Fibroblast of skin of back (primary cell): Measurements from ENCODE around the gene CCDC28B. TPM values are rescaled to one million over a fixed set of nuclear protein-coding genes. Genes with fewer than 3 reads are reported as not detected.
A peak's percentile ranks its signal among the peaks of the same experiment; 100 is the strongest.
"Not testable (repeated sequence)": the region's sequence is repeated elsewhere in the genome, so short reads cannot be mapped to it uniquely, and the experiment has no call there.

Source experiments
- DNase-seq: peaks from one replicate; pipeline ENCODE4 v3.0.0-alpha.2; 2013
- polyA plus RNA-seq, 2 experiments: library from polyadenylated mRNA; unstranded; fragments of 120-200 nt; gene quantifications; one replicate each; pipeline ENCODE4 v1.2.1, GENCODE V29; 2013; ENCODE audit not compliant: insufficient read length in 2 of 2

CCDC28B gene
- polyA plus RNA-seq (2013, experiment 1 of 2; ENCODE audit: insufficient read length): 18.1 TPM
- 18.8 TPM for polyA plus RNA-seq (2013, experiment 2 of 2; ENCODE audit: insufficient read length)

DNA sequence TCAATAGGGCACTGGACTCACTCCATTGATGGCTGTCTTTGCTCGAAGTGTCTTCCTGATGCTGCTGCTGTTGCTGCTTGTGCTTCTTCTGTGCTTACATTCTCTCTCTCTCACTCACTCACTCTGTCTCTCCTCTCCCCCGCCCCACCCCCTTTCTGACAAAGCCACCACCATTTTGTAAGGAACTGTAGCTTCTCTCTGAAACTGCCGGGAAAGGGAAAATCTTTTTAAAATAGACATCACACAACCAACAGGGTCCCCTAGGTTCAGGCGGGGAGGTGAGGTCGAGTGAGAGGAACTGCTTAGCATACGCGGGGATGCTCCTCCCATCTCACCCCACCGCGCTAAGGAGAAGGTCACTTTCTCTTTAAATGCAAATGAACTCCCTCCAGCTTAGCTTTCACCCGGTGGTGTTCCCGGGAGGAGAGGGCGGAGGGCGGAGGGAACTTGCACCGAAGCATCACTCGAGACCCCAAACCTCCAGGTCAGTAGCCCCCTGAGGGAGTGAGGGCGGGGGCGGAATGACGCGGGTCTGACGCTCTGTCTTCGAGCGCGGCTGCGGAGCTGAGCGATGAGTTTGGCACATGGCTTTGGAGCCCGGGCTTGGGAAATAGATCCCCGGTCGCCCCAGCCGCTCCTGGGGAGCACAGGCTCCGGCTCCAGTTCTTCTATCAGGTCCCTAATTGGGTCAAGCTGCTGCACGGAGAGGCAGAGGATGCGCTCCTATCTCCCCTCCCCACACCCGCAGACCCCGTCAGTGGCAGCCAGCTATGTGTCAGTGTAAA lies at the start of gene CCDC28B:
Gene CCDC28B, plus strand, starts transcription at position 370 of the 785 bp plus-strand sequence. CDS start 1,341 bp downstream, outside the sequence.
- peak; percentile 75 for DNase-seq

DNA sequence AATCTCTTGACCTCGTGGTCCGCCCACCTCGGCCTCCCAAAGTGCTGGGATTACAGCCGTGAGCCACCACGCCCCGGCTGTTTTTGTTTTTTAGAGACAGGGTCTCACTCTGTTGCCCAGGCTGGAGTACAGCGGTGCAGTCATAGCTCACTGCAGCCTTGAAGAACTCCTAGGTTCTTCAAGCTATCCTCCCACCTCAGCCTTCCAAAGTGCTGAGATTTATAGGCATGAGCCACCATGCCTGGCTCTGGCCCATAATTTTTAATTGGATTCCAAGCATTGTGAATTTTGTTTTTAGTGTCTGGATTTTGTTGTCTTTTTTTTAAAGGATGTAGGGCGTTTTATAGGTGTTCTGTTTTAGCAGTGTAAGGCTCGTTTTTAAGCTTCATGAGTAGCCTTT lies 49.5 kb upstream of the CCDC28B start:
- DNase-seq: peak; percentile 9

DNA sequence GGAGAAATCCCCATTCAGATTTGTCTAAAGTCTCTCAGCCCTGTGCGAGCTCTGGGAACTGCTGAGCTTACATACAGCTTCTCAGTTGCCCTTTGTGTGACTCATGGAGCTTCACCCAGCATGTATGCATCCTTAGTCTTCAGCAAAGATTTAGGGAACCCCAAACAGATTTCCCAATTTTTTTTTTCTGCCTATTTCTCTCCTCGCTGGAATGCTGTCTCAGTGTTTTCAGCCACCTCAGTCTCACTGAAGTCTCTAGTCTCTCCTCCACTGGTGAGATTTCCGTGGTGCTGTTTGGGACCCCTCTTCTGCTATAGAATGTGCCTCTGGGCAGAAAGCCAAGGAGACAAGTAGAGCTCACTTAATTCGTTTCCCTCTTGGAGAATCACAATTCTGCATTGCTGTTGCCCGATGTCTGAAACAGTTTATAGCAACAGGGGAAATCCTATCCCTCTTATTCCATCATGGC lies 49.0 kb upstream of the CCDC28B start:
- DNase-seq: peak; percentile 78

DNA sequence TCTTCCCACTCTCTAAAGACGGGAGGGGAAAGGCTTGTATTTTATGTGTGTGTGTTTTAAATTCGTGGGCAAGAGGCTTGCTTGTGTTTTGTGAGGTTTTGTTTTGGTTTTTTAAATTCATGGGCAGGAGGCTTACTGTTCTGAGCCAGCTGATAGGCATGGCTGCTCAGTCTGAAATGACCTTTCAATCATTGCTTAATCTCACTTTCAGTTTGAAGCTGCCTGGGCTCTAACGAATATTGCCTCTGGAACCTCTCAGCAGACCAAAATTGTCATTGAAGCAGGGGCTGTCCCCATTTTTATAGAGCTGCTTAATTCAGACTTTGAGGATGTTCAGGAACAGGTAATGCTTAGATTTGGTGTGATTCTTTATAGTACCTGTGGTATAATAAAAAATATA lies 41.2 kb upstream of the CCDC28B start:
- DNase-seq: no peak

DNA sequence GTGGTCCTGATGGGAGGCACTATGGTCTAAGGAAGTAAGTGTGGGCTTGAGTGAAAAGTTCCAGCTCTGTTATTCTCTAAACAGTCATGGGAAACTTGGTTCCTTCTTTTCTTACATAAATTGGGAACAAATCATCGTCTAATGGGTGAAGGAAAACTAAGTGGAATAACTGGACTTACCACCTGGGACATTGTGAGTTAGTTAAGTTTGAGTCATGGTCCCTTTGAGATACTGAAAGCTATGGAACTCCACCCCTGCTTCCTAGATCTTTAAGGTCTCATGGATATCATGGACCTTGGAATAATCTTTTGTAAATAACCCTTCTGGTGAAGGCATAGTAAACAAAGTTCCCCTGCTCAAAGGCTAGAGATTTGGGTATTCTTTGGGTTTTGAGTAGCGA lies 37.0 kb upstream of the CCDC28B start:
- no peak for DNase-seq

DNA sequence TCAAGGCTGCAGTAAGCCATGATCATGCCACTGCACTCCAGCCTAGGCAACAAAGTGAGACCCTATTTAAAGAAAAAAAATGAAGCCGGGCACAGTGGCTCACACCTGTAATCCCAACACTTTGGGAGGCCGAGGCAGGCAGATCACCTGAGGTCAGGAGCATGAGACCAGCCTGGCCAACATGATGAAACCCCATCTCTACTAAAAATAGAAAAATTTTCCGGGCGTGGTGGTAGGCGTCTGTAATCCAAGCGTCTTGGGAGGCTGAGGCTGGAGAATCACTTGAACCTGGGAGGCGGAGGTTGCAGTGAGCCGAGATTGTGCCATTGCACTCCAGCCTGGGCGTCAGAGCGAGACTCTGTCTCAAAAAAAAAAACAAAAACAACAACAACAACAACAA lies 34.8 kb upstream of the CCDC28B start:
- not testable (repeated sequence) for DNase-seq

DNA sequence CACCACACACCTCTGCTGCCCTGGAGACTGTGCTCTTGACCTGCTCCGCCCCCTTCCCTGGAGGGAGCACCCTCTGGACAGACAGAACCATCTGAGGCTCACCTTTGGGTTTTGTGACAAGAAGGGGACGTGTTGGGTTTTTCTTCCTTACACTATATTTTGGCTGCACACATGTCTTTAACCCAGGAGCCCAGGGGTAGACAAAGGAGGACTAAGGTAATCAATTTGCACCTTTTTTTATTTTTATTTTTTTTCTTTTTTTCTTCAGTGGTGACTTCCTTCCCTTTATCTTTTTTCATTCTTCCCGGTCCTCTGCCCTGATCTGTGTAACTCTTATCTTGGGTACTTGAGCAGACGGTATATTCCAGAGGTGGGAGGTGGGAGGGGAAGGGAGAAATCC lies 29.4 kb upstream of the CCDC28B start:
- no peak for DNase-seq

DNA sequence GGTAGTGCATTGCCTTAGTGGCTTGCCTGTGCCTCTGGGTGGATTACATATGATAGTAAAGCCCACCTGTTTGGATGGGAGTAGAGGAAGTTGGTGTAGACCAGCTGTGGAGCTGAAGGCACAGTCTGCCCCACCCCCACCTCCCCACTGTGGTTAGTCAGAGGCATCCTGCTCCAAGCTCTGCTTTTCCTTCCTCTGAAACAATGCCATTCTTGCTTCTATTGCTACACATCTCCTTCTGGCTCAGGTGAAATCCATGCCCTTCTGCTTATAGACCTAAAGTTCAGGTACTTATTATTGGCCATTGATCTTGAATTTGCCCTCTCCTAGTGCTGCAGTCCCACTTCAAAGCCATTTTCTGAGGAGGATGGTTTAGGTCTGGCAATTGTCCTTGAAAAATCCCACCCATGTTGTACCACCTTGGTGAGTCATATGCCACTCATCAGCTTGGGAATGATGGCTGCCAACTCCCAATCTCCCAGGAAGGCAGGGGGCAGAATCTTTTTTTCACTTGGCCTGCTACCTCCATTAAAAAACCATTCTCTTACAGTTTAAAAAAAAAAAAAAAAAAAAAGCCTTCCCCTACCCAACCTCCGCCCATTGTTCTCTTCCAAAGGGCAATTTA lies 27.7 kb upstream of the CCDC28B start:
- no peak for DNase-seq

DNA sequence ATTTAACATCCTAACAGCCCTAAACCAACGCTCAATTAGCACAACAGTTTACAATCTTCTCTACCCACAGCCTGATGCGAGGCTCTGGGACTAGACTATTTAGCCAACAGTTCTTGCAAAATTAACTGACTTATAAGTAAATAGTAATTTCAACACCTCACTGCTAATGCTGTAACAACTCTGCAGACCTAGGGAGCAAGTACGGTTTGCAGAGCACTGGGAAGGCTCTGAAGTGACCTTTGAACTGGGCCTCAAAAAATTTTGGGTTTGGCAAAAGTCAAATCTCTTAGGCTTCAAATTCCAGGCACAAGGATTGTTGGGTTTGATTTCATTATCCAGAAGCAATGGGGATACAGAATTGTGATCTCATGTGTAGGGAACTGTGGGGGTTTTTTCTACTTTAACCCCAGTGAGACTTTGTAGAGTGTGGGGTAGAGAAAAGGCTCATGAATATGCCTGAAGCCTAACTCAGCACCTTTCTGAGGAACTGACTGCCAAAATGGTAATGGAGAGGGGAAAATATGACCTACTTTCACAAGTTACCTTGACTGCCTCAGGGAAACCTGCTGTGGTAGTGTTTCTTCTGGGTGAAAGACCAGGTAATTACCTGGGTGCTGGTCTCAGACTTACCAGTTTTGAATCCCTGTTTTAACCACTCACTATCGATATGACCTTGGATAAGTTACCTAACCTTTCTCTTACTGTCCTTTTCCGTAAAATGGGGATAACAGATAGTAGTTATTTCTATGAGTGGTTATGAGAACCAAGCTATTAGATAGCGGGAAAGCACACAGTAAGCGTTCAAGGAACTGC lies 21.8 kb upstream of the CCDC28B start:
- no peak for DNase-seq

DNA sequence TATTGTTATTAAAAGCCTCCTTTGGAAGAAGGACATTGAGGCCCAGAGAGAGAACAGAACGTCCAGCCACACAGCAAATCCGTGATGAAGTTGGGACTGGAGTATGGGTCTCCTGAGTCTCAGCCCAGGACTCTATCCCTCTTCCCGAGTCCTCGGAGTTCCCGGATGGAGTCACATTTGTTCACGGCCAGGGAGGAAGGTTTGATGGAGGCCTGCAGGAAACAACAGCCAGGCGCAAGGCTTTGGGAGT lies 21.3 kb upstream of the CCDC28B start:
- DNase-seq: no peak

DNA sequence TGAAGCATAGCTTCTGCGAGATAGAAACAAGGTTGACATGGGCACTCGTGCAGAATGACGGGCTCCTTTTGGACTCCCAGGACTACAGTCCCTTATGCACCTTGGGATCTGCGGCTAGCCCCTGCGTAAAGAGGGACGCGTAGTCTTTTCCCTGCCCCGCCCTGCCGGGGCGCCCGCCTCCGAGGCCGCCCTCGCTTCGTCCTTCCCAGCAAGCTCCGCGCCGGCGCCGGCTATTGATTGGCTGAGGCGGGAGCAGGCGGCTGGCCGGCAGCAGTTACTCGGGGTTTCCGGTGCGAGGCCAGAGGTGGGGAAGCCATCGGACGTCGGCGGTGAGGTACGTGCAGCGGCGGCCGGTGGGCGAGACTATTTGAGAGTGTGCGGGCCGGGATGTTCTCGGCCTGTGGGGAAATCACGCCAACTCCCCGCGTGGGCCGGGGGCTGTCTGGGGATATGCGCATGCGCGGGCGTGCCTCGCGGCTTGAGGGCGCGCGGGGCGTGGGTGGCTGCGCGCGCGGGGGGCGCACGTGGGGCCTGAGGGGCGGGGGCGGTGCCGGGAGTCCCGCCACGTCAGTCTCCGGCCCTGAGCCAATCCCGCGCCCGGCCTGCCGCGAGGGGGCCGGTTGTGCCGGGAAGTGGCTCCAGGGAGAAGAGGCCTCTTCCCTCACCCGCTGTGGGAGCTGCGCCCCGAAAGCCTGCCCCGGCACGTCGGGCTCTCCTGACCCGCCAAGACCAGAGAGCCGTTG lies 20.8 kb upstream of the CCDC28B start, which contains the start of gene TXLNA:
Gene TXLNA, plus strand, starts transcription at position 233 of the 743 bp plus-strand sequence. CDS start 671 bp downstream, outside the sequence.
- DNase-seq: peak; percentile 91

DNA sequence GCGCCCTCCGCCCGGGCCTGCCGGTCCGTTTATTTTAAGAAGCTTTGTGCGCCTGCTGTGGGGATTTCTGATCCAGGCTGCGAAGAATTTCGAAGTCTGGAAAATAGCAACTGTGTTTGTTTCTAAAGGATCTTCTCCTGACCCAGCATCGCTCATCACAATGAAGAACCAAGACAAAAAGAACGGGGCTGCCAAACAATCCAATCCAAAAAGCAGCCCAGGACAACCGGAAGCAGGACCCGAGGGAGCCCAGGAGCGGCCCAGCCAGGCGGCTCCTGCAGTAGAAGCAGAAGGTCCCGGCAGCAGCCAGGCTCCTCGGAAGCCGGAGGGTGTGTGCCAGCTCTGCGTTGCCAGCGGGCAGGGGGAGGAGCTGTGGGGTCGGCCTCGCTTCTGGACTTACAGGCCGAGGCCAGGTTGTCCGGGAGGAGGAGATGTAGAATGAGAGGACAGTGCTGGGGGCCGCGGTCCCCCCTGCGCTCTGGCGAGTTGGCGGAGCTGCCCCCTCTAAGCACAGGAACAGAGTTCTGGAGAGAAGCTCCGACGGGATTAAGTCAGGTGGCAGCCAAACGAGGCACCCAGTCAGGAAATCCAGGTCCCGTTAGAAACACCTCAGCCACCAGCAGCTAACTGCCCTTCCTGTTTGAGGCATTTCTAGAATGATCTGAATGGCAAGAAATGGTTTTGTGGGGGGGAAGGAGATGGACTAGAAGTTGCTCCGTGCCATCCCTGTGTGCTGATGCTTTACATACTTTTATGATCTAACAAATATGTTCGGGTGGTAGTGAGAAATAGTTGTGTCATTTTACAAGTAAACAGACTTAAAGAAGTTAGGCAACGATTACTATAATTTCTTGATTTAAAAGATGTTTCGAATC lies 20.0 kb upstream of the CCDC28B start:
- DNase-seq: peak; percentile 58

DNA sequence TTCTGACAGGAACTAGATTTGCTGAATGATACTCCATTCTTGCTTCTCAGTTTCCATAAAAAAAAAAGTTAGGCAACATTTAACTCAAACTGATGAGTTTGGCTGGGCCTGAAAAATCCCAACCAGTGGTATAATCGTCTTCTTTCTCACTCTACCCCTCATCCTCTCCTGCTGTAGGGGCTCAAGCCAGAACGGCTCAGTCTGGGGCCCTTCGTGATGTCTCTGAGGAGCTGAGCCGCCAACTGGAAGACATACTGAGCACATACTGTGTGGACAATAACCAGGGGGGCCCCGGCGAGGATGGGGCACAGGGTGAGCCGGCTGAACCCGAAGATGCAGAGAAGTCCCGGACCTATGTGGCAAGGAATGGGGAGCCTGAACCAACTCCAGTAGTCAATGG lies 19.3 kb upstream of the CCDC28B start:
- DNase-seq: no peak

DNA sequence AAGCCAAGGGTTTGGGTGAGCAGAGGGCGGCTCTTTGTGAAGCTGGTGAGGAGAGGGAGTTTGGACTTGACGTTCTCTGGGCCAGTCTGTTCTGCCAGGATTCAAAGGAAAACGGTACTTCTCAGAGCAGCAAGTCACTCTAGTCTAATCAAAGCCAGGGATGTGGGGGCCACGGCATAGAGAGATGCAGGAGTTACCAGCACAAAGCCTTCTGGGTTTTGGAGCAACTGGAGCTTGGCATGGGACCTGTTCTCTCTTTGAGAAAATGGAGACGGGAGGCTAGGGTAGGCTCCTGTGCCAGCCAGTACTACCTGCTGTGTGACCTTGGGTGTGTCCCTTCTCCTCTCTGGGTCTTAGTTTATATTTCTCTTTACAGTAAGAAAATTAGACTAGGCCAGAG lies 18.8 kb upstream of the CCDC28B start:
- no peak for DNase-seq

DNA sequence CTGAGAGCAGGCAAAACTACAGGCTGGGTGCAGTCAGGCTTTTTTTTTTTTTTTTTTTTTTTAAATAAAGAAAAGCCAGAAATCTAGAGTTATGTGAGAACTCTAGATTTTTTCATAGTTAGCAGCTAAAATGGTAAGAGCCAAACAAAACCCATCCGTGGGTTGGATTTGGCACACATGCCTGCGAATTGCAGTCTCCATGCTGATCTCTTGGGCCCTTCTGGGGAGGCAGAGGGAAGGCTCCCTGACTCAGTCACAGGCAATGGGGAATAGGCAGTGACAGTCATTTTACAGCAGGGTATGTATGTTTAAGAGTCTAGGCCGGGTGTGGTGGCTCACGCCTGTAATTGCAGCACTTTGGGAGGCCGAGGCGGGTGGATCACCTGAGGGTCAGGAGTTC lies 18.3 kb upstream of the CCDC28B start:
- DNase-seq: no peak

DNA sequence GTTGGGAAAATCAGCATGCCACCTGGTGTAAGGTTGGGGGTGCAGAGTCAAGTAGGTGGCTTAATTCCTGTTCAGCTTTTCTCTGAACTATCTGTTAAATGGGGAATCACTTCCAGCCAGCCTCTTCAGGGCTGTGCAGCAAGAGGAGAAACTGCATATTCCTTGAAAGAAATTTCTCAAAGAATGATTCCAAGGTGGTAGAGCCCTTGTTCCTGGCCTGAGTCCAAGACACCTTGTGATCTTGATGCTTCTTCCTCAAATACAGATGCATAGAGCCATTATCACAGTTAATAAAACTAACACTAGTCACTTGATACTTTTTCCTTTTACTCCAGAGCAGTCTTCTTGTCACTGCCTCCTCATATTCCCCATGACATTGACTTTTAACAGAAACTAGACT lies 15.7 kb upstream of the CCDC28B start:
- no peak for DNase-seq

DNA sequence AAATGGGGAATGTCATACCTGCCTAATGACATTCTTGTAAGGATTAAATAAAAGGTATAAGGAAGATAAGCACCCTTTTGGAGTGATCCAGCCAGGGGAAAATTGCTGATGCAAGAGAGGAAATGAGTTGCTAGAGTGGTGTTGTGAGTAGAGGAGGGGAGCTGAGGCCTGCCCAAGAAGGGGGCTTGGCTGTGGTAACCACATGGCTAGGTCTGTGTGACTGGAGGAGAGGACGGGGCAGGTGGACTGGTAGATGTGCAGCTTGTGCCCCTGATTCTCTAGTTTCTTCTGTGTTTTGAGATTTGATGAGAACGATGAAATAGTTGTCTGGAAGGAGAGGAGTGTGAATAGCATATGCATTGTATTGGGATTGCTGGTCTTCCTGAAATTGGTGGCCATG lies 14.3 kb upstream of the CCDC28B start:
- DNase-seq: no peak

DNA sequence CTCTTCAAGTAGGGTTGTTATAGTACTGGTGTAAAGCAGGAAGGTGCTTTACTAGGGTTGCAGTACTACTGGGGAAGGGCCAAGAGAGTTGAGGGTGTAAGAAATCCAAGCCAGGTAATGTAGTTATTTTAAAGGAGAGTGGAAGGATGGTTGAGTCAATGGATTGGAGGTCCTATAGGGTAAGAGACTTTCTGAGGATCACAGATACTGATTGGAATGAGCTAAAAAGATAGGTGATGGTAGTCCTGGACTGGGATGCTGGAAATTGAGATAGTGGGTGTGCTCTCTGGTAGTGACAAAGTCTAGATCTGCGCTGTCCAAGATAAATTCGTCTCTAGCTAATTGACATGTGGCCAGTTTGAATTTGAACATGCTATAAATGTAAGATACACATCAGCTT lies 13.9 kb upstream of the CCDC28B start:
- DNase-seq: no peak

DNA sequence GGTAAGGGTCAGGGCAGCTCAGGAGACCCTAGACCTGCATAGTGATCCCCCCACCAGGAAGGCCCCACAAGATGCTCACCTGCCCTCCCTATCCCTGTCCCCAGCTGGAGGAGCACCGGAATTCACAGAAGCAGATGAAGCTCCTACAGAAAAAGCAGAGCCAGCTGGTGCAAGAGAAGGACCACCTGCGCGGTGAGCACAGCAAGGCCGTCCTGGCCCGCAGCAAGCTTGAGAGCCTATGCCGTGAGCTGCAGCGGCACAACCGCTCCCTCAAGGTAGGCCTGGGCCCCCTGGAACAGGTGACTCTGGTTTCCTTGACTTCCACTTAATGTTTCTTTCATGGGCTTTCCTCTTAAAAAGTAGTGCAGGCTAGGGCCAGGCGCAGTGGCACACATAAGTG lies 12.5 kb upstream of the CCDC28B start:
- DNase-seq: no peak

DNA sequence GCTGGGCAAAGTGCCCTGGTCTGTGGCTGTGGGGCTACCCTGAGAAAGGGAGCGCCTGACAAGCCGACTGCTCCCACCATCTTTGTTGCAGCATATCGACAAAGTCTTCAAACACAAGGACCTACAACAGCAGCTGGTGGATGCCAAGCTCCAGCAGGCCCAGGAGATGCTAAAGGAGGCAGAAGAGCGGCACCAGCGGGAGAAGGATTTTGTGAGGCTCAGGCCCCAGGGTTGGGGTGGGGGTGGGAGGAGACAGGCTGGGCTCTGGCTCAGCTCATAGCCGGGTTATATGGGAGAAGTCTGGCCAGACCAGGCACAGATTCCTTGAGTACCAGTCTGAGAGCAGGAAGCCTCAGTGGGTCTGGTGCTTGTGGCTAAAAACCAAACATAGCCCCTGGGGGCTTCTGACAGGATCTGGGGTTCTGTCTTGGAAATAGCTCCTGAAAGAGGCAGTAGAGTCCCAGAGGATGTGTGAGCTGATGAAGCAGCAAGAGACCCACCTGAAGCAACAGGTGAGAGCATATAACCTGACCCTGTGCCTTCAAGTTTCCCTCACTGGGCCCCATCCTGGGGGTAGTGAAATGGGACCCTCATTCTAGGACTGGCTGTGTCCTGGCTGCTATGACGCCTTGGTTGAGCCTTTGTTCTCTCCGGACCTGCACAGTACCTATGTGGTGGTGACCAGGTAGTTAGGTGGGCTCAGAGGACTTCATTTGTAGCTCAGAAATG lies 8.0 kb upstream of the CCDC28B start:
- DNase-seq: no peak

DNA sequence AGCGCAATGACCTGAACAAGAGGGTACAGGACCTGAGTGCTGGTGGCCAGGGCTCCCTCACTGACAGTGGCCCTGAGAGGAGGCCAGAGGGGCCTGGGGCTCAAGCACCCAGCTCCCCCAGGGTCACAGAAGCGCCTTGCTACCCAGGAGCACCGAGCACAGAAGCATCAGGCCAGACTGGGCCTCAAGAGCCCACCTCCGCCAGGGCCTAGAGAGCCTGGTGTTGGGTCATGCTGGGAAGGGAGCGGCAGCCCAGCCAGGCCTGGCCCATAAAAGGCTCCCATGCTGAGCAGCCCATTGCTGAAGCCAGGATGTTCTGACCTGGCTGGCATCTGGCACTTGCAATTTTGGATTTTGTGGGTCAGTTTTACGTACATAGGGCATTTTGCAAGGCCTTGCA lies 5.4 kb upstream of the CCDC28B start:
- no peak for DNase-seq
